OCI-LY1 (cell line): Measurements from ENCODE around the gene FADS6.

Experiments used
- EZH2 ChIP-seq: fragments of 200-600 bp; sonication (generic), shearing (Covaris generic); IDR thresholded peaks from 2 replicates; pipeline ENCODE4 v1.8.0; 2017; ENCODE audit warnings: borderline replicate concordance, mixed run types, mild to moderate bottlenecking, antibody characterized with exemption, low read length, moderate library complexity, mixed read lengths
- TF ChIP-seq, protein P1 (sequence below): fragments of 200-600 bp; sonication (generic), shearing (Covaris generic); IDR thresholded peaks from 2 replicates; pipeline ENCODE4 v1.5.1; 2017; ENCODE audit warnings: mild to moderate bottlenecking, antibody characterized with exemption, low read length, moderate library complexity, mixed read lengths

DNA sequence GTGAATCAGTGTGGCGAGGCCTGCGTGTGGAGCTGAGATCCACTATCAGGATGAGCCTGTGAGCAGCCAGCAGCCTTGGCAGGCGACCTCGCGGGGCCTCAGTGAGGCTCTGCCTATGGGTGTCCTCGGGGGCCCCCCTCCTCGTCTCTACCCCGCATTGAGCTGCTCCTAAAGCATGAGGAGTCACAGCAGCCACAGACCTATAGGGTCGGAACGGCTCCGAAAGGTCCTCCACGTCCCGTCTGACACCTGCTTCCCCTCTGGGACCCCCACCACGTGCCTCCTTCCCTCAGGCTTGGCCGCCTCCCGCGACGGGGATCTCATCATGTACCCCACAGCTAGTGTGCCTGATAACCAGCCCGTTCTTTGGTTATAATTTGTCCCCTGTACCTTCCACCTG lies 62.6 kb downstream of the FADS6 start:
- TF ChIP-seq, protein P1, sequence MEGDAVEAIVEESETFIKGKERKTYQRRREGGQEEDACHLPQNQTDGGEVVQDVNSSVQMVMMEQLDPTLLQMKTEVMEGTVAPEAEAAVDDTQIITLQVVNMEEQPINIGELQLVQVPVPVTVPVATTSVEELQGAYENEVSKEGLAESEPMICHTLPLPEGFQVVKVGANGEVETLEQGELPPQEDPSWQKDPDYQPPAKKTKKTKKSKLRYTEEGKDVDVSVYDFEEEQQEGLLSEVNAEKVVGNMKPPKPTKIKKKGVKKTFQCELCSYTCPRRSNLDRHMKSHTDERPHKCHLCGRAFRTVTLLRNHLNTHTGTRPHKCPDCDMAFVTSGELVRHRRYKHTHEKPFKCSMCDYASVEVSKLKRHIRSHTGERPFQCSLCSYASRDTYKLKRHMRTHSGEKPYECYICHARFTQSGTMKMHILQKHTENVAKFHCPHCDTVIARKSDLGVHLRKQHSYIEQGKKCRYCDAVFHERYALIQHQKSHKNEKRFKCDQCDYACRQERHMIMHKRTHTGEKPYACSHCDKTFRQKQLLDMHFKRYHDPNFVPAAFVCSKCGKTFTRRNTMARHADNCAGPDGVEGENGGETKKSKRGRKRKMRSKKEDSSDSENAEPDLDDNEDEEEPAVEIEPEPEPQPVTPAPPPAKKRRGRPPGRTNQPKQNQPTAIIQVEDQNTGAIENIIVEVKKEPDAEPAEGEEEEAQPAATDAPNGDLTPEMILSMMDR: no peak
- TF ChIP-seq EZH2: no peak
